Hepatocyte (in vitro differentiated cells): ENCODE data around the gene PLS1.

ENCODE experiments used
- EZH2 ChIP-seq: fragments of 200-600 bp; sonication (generic); IDR thresholded peaks from 2 replicates; pipeline ENCODE4 v1.6.1; 2016; ENCODE audit warnings: antibody characterized with exemption, mild to moderate bottlenecking, borderline replicate concordance
- TF ChIP-seq, protein P1 (sequence below): fragments of 200-600 bp; sonication (generic); IDR thresholded peaks from 2 replicates; pipeline ENCODE4 v1.5.1; 2016; ENCODE audit warnings: antibody characterized with exemption, mild to moderate bottlenecking; ENCODE audit not compliant: poor library complexity

- TF ChIP-seq, protein P1, sequence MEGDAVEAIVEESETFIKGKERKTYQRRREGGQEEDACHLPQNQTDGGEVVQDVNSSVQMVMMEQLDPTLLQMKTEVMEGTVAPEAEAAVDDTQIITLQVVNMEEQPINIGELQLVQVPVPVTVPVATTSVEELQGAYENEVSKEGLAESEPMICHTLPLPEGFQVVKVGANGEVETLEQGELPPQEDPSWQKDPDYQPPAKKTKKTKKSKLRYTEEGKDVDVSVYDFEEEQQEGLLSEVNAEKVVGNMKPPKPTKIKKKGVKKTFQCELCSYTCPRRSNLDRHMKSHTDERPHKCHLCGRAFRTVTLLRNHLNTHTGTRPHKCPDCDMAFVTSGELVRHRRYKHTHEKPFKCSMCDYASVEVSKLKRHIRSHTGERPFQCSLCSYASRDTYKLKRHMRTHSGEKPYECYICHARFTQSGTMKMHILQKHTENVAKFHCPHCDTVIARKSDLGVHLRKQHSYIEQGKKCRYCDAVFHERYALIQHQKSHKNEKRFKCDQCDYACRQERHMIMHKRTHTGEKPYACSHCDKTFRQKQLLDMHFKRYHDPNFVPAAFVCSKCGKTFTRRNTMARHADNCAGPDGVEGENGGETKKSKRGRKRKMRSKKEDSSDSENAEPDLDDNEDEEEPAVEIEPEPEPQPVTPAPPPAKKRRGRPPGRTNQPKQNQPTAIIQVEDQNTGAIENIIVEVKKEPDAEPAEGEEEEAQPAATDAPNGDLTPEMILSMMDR: no peak
- TF ChIP-seq EZH2: no peak
These were observed 5.5 kb downstream of the PLS1 start for GRCh38 chr3:142601713-142602112.
